K562 (cell line): ENCODE data around the gene INSL3. TPM values are rescaled to one million over a fixed set of nuclear protein-coding genes. Genes with fewer than 3 reads are reported as not detected.

Source experiments
- ATAC-seq: fragments of 200-7000 bp; cut with Tn5 transposase; 3 replicates; pipeline ENCODE4 v1.9.1; 2020; ENCODE audit warnings: moderate library complexity
- BruUV-seq: library from RNA; stranded (reverse); fragments of 400-500 nt; replicated peaks from 2 replicates; lab custom pipeline; 2021; lab: Mats Ljungman, UMichigan
- CTCF ChIA-PET: fragments of 300-600 bp; formaldehyde crosslinking; extraction: SDS; loops from one replicate; lab custom pipeline; 2021; ENCODE audit warnings: low intra/inter-chr PET ratio; lab: Yijun Ruan, JAX
- POLR2A ChIA-PET: fragments of 300-600, 350-650 bp; sonication (Branson Sonifier 250); formaldehyde crosslinking; extraction: SDS; loops from one replicate; lab custom pipeline; 2021; ENCODE audit warnings: antibody characterized with exemption, inconsistent platforms; lab: Yijun Ruan, JAX
- DNase-seq, 4 experiments: peaks; one replicate each; pipeline versions ENCODE4 v3.0.0 to v3.0.0-alpha.2; 2011 to 2018; ENCODE audit warnings: low spot score in 3 of 4, mixed read lengths in 3 of 4; ENCODE audit errors: extremely low read depth in 1 of 4
- FAIRE-seq: peaks from 2 replicates; lab custom pipeline; 2011; peaks lifted over from hg19 to GRCh38; lab: Jason Lieb, UNC
- H2AFZ ChIP-seq: 2 replicates; pipeline ENCODE4 v1.6.0; 2011; ENCODE audit warnings: low read depth, low read length, control low read depth, inconsistent platforms
- H3K27ac ChIP-seq: fragments of 200-600 bp; 3 replicates; pipeline ENCODE4 v1.8.0; 2011; ENCODE audit warnings: low read depth, mild to moderate bottlenecking, control low read depth, inconsistent platforms, low read length, moderate library complexity, mixed read lengths; ENCODE audit errors: extremely low read depth
- H3K27me3 ChIP-seq, 2 experiments: fragments of 300-600 bp in 1 of 2; 2 replicates in 1 of 2; 3 replicates in 1 of 2; pipeline versions ENCODE4 v1.6.0 to v1.8.0; 2011; ENCODE audit warnings: inconsistent platforms in 2 of 2, low read length in 2 of 2, mild to moderate bottlenecking in 1 of 2, mixed read lengths in 1 of 2, moderate library complexity in 1 of 2; ENCODE audit not compliant: control insufficient read depth in 2 of 2, insufficient read depth in 2 of 2
- H3K36me3 ChIP-seq: fragments of 300-600 bp; 3 replicates; pipeline ENCODE4 v1.8.0; 2011; ENCODE audit warnings: mild to moderate bottlenecking, low read length, inconsistent platforms; ENCODE audit not compliant: control insufficient read depth, insufficient read depth
- H3K4me1 ChIP-seq, 2 experiments: fragments of 200-600 bp in 1 of 2; replicated peaks in 1 of 2; 2 replicates in 1 of 2; 3 replicates in 1 of 2; pipeline versions ENCODE4 v1.5.1 to v1.8.0; 2011; ENCODE audit warnings: inconsistent platforms in 2 of 2, low read length in 2 of 2, mild to moderate bottlenecking in 1 of 2, mixed read lengths in 1 of 2, moderate library complexity in 1 of 2; ENCODE audit not compliant: control insufficient read depth in 2 of 2, insufficient read depth in 2 of 2
- H3K4me2 ChIP-seq: 2 replicates; pipeline ENCODE4 v1.6.1; 2011; ENCODE audit warnings: low read length, control low read depth, inconsistent platforms, mixed read lengths; ENCODE audit not compliant: insufficient read depth
- H3K4me3 ChIP-seq: fragments of 200-600 bp; sonication (generic), shearing (Covaris generic); 2 replicates; pipeline ENCODE4 v1.5.1; 2016; ENCODE audit warnings: control low read depth, inconsistent platforms
- H3K79me2 ChIP-seq: fragments of 200-600 bp; 3 replicates; pipeline ENCODE4 v1.8.0; 2011; ENCODE audit warnings: low read length, inconsistent platforms; ENCODE audit not compliant: control insufficient read depth, insufficient read depth
- H3K9ac ChIP-seq, 2 experiments: 2 replicates each; pipeline versions ENCODE4 v1.6.0 to v1.6.1; 2011; ENCODE audit warnings: low read depth in 2 of 2, low read length in 2 of 2, control low read depth in 1 of 2, inconsistent platforms in 1 of 2, mild to moderate bottlenecking in 1 of 2, mixed read lengths in 1 of 2; ENCODE audit not compliant: insufficient read depth in 1 of 2
- H3K9me1 ChIP-seq: one replicate; pipeline ENCODE4 v1.6.0; 2011; ENCODE audit warnings: inconsistent platforms, mild to moderate bottlenecking, low read length, moderate library complexity; ENCODE audit not compliant: control insufficient read depth, insufficient read depth
- H3K9me3 ChIP-seq: replicated peaks from 2 replicates; pipeline ENCODE4 v1.5.1; 2011; ENCODE audit warnings: low read depth, low read length, inconsistent platforms; ENCODE audit not compliant: control insufficient read depth, insufficient read depth
- H4K20me1 ChIP-seq: replicated peaks from 2 replicates; pipeline ENCODE4 v1.6.1; 2011; ENCODE audit warnings: low read length, inconsistent platforms, mixed read lengths; ENCODE audit not compliant: control insufficient read depth, insufficient read depth
- BCOR ChIP-seq: fragments of 450-650 bp; IDR thresholded peaks from 2 replicates; pipeline ENCODE4 v1.6.1; 2016
- FOXJ3 ChIP-seq: sonication (generic); formaldehyde crosslinking; IDR thresholded peaks from 2 replicates; pipeline ENCODE4 v1.4.0; 2020; ENCODE audit warnings: mild to moderate bottlenecking, missing genetic modification reagents
- NR2C2 ChIP-seq, 2 experiments: fragments of 200-800 bp in 1 of 2; sonication (Bioruptor generic) in 1 of 2; sonication (generic) in 1 of 2; formaldehyde crosslinking in 1 of 2; IDR thresholded peaks; 2 replicates each; pipeline versions ENCODE4 v1.6.1 to v1.8.0; 2016 to 2022; ENCODE audit warnings: mild to moderate bottlenecking in 1 of 2, missing compliant biosample characterization in 1 of 2, missing genetic modification characterization in 1 of 2, missing genetic modification reagents in 1 of 2
- NR2F6 ChIP-seq: fragments of 450-650 bp; formaldehyde crosslinking; IDR thresholded peaks from 2 replicates; pipeline ENCODE4 v1.4.0; 2020; ENCODE audit warnings: mild to moderate bottlenecking
- NRF1 ChIP-seq, 2 experiments: fragments of 450-650 bp; IDR thresholded peaks in 1 of 2; conservative IDR thresholded peaks in 1 of 2; 2 replicates each; pipeline ENCODE4 v1.6.1; 2014; ENCODE audit warnings: mild to moderate bottlenecking in 2 of 2
- RBM25 ChIP-seq: fragments of 200-400 bp; formaldehyde crosslinking; IDR thresholded peaks from 2 replicates; pipeline ENCODE4 v1.6.1; 2018; ENCODE audit warnings: low read length, low read depth, moderate library complexity; ENCODE audit not compliant: severe bottlenecking
- SMARCA5 ChIP-seq: fragments of 450-650 bp; IDR thresholded peaks from 2 replicates; pipeline ENCODE4 v1.6.1; 2016
- SNAPC5 ChIP-seq: fragments of 250-450 bp; sonication (Bioruptor Pico); IDR thresholded peaks from 2 replicates; pipeline ENCODE4 v1.8.0; 2021; ENCODE audit warnings: moderate library complexity, mild to moderate bottlenecking, inconsistent platforms
- USF1 ChIP-seq: sonication (generic); formaldehyde crosslinking; IDR thresholded peaks from 2 replicates; pipeline ENCODE4 v1.9.0; 2022; ENCODE audit warnings: mild to moderate bottlenecking, missing genetic modification reagents
- ZNF431 ChIP-seq: sonication (generic); formaldehyde crosslinking; IDR thresholded peaks from 2 replicates; pipeline ENCODE4 v1.8.0; 2022; ENCODE audit warnings: mild to moderate bottlenecking, missing genetic modification reagents
- ZNF717 ChIP-seq: fragments of 250-450 bp; sonication (Bioruptor Pico); IDR thresholded peaks from 2 replicates; pipeline ENCODE4 v1.5.0; 2021
- WGBS: fragments of 100-300 bp; shearing (Covaris generic); methylation state at CpG from one replicate; pipeline ENCODE4 v1.1.6; 2016; ENCODE audit warnings: low coverage, mixed read lengths; ENCODE audit not compliant: insufficient coverage; ENCODE audit errors: missing lambda C conversion rate; 5-methylcytosine and 5-hydroxymethylcytosine counted together
- in situ Hi-C: fragments of 300-500 bp; cut with MboI; formaldehyde crosslinking; loops from 4 replicates; pipeline ENCODE4 v1.15.0; 2018; ENCODE audit warnings: inconsistent platforms, mixed read lengths
- intact Hi-C: fragments of 100-400 bp; cut with micrococcal nuclease; formaldehyde crosslinking; loops from 2 replicates; pipeline ENCODE4 v1.14.2; 2022
- polyA plus RNA-seq, 8 experiments: library from polyadenylated mRNA; depleted of rRNA in 4 of 8; stranded (reverse) in 5 of 8; unstranded in 3 of 8; fragments of >200 nt; fragmentation: Nextera tagmentation in 2 of 8; fragmentation: Illumina TruSeq in 1 of 8; extraction: Ambion mirVana in 2 of 8; extraction: Trizol in 1 of 8; gene quantifications; 2 replicates each; pipeline versions ENCODE4 v1.2.1 to v1.2.3, GENCODE V29; 2011 to 2014; ENCODE audit warnings: inconsistent platforms in 1 of 8, missing spikeins in 1 of 8
- total RNA-seq, 7 experiments: library from RNA; depleted of rRNA in 6 of 7; stranded (reverse); fragments of >200 nt in 6 of 7; fragmentation: Illumina TruSeq in 2 of 7; extraction: Trizol in 2 of 7; gene quantifications; 2 replicates each; pipeline versions ENCODE4 v1.2.1 to v1.2.3, GENCODE V29; 2011 to 2021; ENCODE audit warnings: low replicate concordance in 1 of 7
- TF ChIP-seq, protein P1 (sequence below): sonication (generic); formaldehyde crosslinking; IDR thresholded peaks from 2 replicates; pipeline ENCODE4 v1.8.0; 2022; ENCODE audit warnings: mild to moderate bottlenecking, missing genetic modification reagents

Gene INSL3
- total and polyA plus RNA-seq, 9 of the 15 experiments (the other 6 are each of a cell fraction or from before 2014, with no cell fraction given): not detected

GRCh38 chr19:17843908-17844490 is 22.7 kb upstream of the INSL3 start:
- H3K4me2 ChIP-seq: no peak overlapping the region
- H3K27ac ChIP-seq: no peak overlapping the region
- no peaks in the 10 kb centered on the region for H3K36me3 ChIP-seq
- peak overlapping the region in 1 of 2 experiments; percentile 71; a peak in 2 of 4 replicates for H3K9ac ChIP-seq
- BruUV-seq: no TSS peak
- TF ChIP-seq FOXJ3 (CRISPR knock-in tag): no peak
- no peak for TF ChIP-seq SNAPC5
- TF ChIP-seq ZNF431 (CRISPR knock-in tag): no peak
- no peak for FAIRE-seq
- no peak for ATAC-seq
- peaks cover 4% of the 10 kb centered on the region for H3K9me1 ChIP-seq
- H4K20me1 ChIP-seq: no peaks in the 10 kb centered on the region
- peaks cover 10% of the 10 kb centered on the region; the same call in 2 of the 3 replicates for H3K79me2 ChIP-seq
- intact Hi-C loops: no loop called here
- no peak overlapping the region for H2AFZ ChIP-seq
- ChIA-PET CTCF (no interaction called here), POLR2A (interaction anchor here (0.6 to 3.6 kb wide), 2 partner anchors 16 to 108 kb away, joined by 3 to 22 read pairs; partner anchors contain the start of gene RPL18A)
- peaks cover 0 to 46% of the 10 kb centered on the region in 2 experiments; a peak in 3 of 5 replicates for H3K4me1 ChIP-seq
- 54% methylated on average over 8 of the region's 14 CpGs for WGBS
- no peaks in the 10 kb centered on the region for H3K9me3 ChIP-seq
- DNase-seq: no peak
- 0 out of 5 replicates have a peak, but pooled peaks cover 3 to 8% of the 10 kb centered on the region in 2 experiments for H3K27me3 ChIP-seq
- no peak overlapping the region for H3K4me3 ChIP-seq
- in situ Hi-C loops: no loop called here

- intact Hi-C loops (no loop called here), in situ Hi-C loops (no loop called here)
- peaks cover 0 to 46% of the 10 kb centered on the region in 2 experiments; a peak in 3 of 5 replicates for H3K4me1 ChIP-seq
- 70% methylated on average over 9 of the region's 9 CpGs for WGBS
- no peak for FAIRE-seq
- H3K27ac ChIP-seq: no peak overlapping the region
- H3K27me3 ChIP-seq: peaks cover 3 to 9% of the 10 kb centered on the region in 2 experiments; a peak in 1 of 5 replicates
- no TSS peak for BruUV-seq
- H3K9me3 ChIP-seq: no peaks in the 10 kb centered on the region
- H3K36me3 ChIP-seq: no peaks in the 10 kb centered on the region
- H4K20me1 ChIP-seq: no peaks in the 10 kb centered on the region
- no peak for DNase-seq
- peaks cover 4% of the 10 kb centered on the region for H3K9me1 ChIP-seq
- ChIA-PET POLR2A (interaction anchor here (0.6 to 3.6 kb wide), 2 partner anchors 16 to 109 kb away, joined by 3 to 22 read pairs; partner anchors contain the start of gene RPL18A), CTCF (no interaction called here)
- H3K9ac ChIP-seq: peak overlapping the region in 1 of 2 experiments; percentile 96; a peak in 2 of 4 replicates
- no peak overlapping the region for H2AFZ ChIP-seq
- H3K4me2 ChIP-seq: no peak overlapping the region; the same call in 1 of the 2 replicates
- H3K79me2 ChIP-seq: peaks cover 10% of the 10 kb centered on the region; the same call in 2 of the 3 replicates
- ATAC-seq: no peak
- no peak overlapping the region; the same call in 1 of the 2 replicates for H3K4me3 ChIP-seq
- TF ChIP-seq ZNF717 (no peak), SMARCA5 (peak; percentile 72), NR2C2 (CRISPR knock-in tag; IDR thresholded peaks at IDR 0.05) (no peak), NR2C2 (tag; IDR thresholded peaks at IDR 0.05) (no peak), NRF1 (conservative IDR thresholded peaks at IDR 0.05 in 1 of 2, IDR thresholded peaks at IDR 0.05 in 1 of 2) (no peak), USF1 (CRISPR knock-in tag) (0 out of 2 replicates have a peak, but pooled peaks have one; percentile 8), NR2F6 (no peak), BCOR (peak; percentile 95), RBM25 (peak; percentile 98)
- TF ChIP-seq, protein P1, sequence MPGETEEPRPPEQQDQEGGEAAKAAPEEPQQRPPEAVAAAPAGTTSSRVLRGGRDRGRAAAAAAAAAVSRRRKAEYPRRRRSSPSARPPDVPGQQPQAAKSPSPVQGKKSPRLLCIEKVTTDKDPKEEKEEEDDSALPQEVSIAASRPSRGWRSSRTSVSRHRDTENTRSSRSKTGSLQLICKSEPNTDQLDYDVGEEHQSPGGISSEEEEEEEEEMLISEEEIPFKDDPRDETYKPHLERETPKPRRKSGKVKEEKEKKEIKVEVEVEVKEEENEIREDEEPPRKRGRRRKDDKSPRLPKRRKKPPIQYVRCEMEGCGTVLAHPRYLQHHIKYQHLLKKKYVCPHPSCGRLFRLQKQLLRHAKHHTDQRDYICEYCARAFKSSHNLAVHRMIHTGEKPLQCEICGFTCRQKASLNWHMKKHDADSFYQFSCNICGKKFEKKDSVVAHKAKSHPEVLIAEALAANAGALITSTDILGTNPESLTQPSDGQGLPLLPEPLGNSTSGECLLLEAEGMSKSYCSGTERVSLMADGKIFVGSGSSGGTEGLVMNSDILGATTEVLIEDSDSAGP (CRISPR knock-in tag): no peak
These were observed 22.0 kb upstream of the INSL3 start for GRCh38 chr19:17843292-17843827.
